ENCODE data around the gene P2RX5. TPM values are rescaled to one million over a fixed set of nuclear protein-coding genes. Genes with fewer than 3 reads are reported as not detected.

Gene P2RX5
- total and polyA plus RNA-seq, 10 of the 15 experiments (the other 5 are each of a cell fraction or from before 2014, with no cell fraction given): 6.9 to 28.8 (median 19.5) TPM

DNA sequence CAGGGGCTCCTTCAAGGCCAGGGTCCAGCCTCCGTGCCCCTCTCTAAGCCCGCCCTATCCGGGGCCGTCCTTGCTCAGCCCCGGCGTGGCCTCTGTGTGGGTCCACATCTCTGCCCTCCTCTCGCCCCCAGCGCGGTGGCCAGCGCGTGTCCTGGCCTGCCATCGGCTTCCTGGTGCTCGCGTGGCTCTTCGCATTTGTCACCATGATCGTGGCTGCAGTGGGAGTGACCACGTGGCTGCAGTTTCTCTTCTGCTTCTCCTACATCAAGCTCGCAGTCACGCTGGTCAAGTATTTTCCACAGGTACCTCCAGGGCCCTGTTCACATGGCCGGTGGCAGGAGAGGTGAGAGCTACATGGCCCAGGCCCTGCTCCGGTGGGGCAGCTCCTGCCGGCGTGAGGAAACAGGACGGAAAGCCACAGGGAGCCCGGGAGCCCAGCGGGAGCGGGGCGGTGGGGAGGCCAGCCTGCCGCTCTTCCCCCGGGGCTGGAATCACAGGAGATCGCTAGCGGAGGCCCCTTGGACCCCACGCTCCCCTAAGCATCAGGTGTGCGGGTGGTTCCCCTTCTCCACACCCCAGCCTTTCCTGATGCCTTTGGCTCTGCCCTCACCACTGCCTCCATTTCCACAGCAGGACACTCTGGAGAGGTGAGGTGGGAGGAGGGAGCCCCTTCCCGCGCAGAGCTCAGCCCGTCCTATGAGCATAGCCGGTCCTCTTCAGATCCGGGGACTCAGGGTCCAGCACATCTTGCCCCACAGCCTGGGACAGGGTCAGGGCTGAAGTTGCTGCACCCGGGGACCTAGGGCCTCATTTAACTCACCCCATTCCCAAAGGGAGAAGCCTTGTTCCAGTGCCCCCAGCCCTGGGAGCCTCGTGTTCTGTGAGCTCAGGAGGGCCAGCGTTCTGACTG lies 37.8 kb downstream of the P2RX5 start:
- ChIA-PET SMC1A (ENCODE audit: uncharacterized antibody, unreplicated experiment) (no interaction called here), RAD21 (ENCODE audit: unreplicated experiment) (no interaction called here), CTCF (no interaction called here), POLR2A (interaction anchor here (0.5 kb wide), 1 partner anchor 112 kb away, joined by 3 read pairs; no protein-coding TSS in a partner anchor)
- Histone ChIP-seq H3K79me2 (ENCODE audit: control insufficient read depth, insufficient read depth, low read length) (no peaks in the 10 kb centered on the region), H3K4me3 (no peak overlapping the region), H3K9me3 (replicated peaks; ENCODE audit: control insufficient read depth, insufficient read depth, low read length) (no peaks in the 10 kb centered on the region), H2AFZ (ENCODE audit: control insufficient read depth, low read depth, low read length) (no peak overlapping the region), H3K4me1 (ENCODE audit: control insufficient read depth, insufficient read depth, low read length) (no peaks in the 10 kb centered on the region), H3K27me3 (replicated peaks in 1 of 2; ENCODE audit: control insufficient read depth in 2 of 2, insufficient read depth in 2 of 2, low read length in 1 of 2) (no peaks in the 10 kb centered on the region), H3K27ac (ENCODE audit: control insufficient read depth, insufficient read depth) (no peak overlapping the region), H3K36me3 (ENCODE audit: control insufficient read depth in 2 of 2, insufficient read depth in 2 of 2, low read length in 1 of 2) (no peaks in the 10 kb centered on the region), H3K9ac (ENCODE audit: control insufficient read depth, insufficient read depth, low read length) (no peak overlapping the region), H3K4me2 (ENCODE audit: control insufficient read depth, insufficient read depth) (no peak overlapping the region), H4K20me1 (ENCODE audit: control insufficient read depth, insufficient read depth) (no peaks in the 10 kb centered on the region)
- BruUV-seq (replicated peaks): no TSS peak
- ATAC-seq (no peak), FAIRE-seq (no peak), DNase-seq (ENCODE audit: low read depth, low spot score) (no peak)
- WGBS (ENCODE audit: insufficient coverage, insufficient replicate concordance, low lambda C conversion rate, missing lambda C conversion rate): 76% methylated on average over 36 of the region's 42 CpGs
- intact Hi-C loops (cut with micrococcal nuclease; ENCODE audit: unreplicated experiment): no loop called here
- TF ChIP-seq, protein P1, sequence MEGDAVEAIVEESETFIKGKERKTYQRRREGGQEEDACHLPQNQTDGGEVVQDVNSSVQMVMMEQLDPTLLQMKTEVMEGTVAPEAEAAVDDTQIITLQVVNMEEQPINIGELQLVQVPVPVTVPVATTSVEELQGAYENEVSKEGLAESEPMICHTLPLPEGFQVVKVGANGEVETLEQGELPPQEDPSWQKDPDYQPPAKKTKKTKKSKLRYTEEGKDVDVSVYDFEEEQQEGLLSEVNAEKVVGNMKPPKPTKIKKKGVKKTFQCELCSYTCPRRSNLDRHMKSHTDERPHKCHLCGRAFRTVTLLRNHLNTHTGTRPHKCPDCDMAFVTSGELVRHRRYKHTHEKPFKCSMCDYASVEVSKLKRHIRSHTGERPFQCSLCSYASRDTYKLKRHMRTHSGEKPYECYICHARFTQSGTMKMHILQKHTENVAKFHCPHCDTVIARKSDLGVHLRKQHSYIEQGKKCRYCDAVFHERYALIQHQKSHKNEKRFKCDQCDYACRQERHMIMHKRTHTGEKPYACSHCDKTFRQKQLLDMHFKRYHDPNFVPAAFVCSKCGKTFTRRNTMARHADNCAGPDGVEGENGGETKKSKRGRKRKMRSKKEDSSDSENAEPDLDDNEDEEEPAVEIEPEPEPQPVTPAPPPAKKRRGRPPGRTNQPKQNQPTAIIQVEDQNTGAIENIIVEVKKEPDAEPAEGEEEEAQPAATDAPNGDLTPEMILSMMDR (IDR thresholded peaks at IDR 0.05 in 2 of 3, conservative IDR thresholded peaks at IDR 0.05 in 1 of 3; ENCODE audit: control insufficient read depth in 2 of 3, extremely low read depth in 1 of 3, insufficient read depth in 1 of 3, low read depth in 3 of 3, low read length in 3 of 3): no peak
- TF ChIP-seq, protein P2, sequence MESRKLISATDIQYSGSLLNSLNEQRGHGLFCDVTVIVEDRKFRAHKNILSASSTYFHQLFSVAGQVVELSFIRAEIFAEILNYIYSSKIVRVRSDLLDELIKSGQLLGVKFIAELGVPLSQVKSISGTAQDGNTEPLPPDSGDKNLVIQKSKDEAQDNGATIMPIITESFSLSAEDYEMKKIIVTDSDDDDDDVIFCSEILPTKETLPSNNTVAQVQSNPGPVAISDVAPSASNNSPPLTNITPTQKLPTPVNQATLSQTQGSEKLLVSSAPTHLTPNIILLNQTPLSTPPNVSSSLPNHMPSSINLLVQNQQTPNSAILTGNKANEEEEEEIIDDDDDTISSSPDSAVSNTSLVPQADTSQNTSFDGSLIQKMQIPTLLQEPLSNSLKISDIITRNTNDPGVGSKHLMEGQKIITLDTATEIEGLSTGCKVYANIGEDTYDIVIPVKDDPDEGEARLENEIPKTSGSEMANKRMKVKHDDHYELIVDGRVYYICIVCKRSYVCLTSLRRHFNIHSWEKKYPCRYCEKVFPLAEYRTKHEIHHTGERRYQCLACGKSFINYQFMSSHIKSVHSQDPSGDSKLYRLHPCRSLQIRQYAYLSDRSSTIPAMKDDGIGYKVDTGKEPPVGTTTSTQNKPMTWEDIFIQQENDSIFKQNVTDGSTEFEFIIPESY (IDR thresholded peaks at IDR 0.05): no peak
- no peak for TF ChIP-seq EGR1 (IDR thresholded peaks at IDR 0.05; ENCODE audit: borderline replicate concordance in 1 of 2, low read depth in 2 of 2, low read length in 2 of 2)
- in situ Hi-C loops (cut with MboI): no loop called here
